DMS79 (cell line): ENCODE data around the gene ENPP4.
A peak's percentile ranks its signal among the peaks of the same experiment; 100 is the strongest.
"Not testable (repeated sequence)": the region's sequence is repeated elsewhere in the genome, so short reads cannot be mapped to it uniquely, and the experiment has no call there.

Experiments used
- DNase-seq: peaks from one replicate; lab custom pipeline; 2025; lab: John Stamatoyannopoulos, UW

Gene ENPP4

GRCh38 chr6:46129629-46130511 lies at the start of gene ENPP4:
Gene ENPP4, plus strand, starts transcription at chr6:46129989. Its CDS starts 9,595 bp downstream, at chr6:46139584.
- DNase-seq: peak; percentile 90

- no peak for DNase-seq
Measured at GRCh38 chr6:46080111-46080510, 49.7 kb upstream of the ENPP4 start.

- DNase-seq: not testable (repeated sequence)
Measured at GRCh38 chr6:46085688-46086087, 44.1 kb upstream of the ENPP4 start.

GRCh38 chr6:46090115-46091079 lies 39.4 kb upstream of the ENPP4 start:
- no peak for DNase-seq

GRCh38 chr6:46091080-46091478 lies 38.7 kb upstream of the ENPP4 start:
- no peak for DNase-seq

- no peak for DNase-seq
Measured at GRCh38 chr6:46095251-46095650, 34.5 kb upstream of the ENPP4 start.

GRCh38 chr6:46097366-46097765 lies 32.4 kb upstream of the ENPP4 start:
- DNase-seq: no peak

GRCh38 chr6:46098678-46099077 lies 31.1 kb upstream of the ENPP4 start:
- DNase-seq: peak; percentile 24

GRCh38 chr6:46099952-46100351 lies 29.8 kb upstream of the ENPP4 start:
- no peak for DNase-seq

- no peak for DNase-seq
Measured at GRCh38 chr6:46102123-46102522, 27.7 kb upstream of the ENPP4 start.

- no peak for DNase-seq
Measured at GRCh38 chr6:46103441-46104115, 26.2 kb upstream of the ENPP4 start.

GRCh38 chr6:46104209-46104608 lies 25.6 kb upstream of the ENPP4 start:
- no peak for DNase-seq

- no peak for DNase-seq
Measured at GRCh38 chr6:46105568-46105967, 24.2 kb upstream of the ENPP4 start.

- DNase-seq: peak; percentile 61
Measured at GRCh38 chr6:46113370-46113769, 16.4 kb upstream of the ENPP4 start.

GRCh38 chr6:46115634-46116033 lies 14.2 kb upstream of the ENPP4 start:
- no peak for DNase-seq

- no peak for DNase-seq
Measured at GRCh38 chr6:46116289-46116688, 13.5 kb upstream of the ENPP4 start.

GRCh38 chr6:46118157-46118556 lies 11.6 kb upstream of the ENPP4 start:
- no peak for DNase-seq

GRCh38 chr6:46118836-46119235 lies 11.0 kb upstream of the ENPP4 start:
- no peak for DNase-seq

- DNase-seq: not testable (repeated sequence)
Measured at GRCh38 chr6:46119679-46120078, 10.1 kb upstream of the ENPP4 start.

- no peak for DNase-seq
Measured at GRCh38 chr6:46128476-46128875, 1.3 kb upstream of the ENPP4 start.

- no peak for DNase-seq
Measured at GRCh38 chr6:46129291-46129628, 529 bp upstream of the ENPP4 start.

- DNase-seq: no peak
Measured at GRCh38 chr6:46130666-46131065, 877 bp downstream of the ENPP4 start.
